GF-D8 (cell line): ENCODE data around the gene ANKZF1.

Experiments used
- DNase-seq: peaks from one replicate; lab custom pipeline; 2025; lab: John Stamatoyannopoulos, UW

Gene ANKZF1

GRCh38 chr2:219207884-219208740 lies 21.5 kb upstream of the ANKZF1 start:
- DNase-seq, result no peak

GRCh38 chr2:219209236-219210195 lies 20.1 kb upstream of the ANKZF1 start:
- peak; percentile 60 for DNase-seq

DNA sequence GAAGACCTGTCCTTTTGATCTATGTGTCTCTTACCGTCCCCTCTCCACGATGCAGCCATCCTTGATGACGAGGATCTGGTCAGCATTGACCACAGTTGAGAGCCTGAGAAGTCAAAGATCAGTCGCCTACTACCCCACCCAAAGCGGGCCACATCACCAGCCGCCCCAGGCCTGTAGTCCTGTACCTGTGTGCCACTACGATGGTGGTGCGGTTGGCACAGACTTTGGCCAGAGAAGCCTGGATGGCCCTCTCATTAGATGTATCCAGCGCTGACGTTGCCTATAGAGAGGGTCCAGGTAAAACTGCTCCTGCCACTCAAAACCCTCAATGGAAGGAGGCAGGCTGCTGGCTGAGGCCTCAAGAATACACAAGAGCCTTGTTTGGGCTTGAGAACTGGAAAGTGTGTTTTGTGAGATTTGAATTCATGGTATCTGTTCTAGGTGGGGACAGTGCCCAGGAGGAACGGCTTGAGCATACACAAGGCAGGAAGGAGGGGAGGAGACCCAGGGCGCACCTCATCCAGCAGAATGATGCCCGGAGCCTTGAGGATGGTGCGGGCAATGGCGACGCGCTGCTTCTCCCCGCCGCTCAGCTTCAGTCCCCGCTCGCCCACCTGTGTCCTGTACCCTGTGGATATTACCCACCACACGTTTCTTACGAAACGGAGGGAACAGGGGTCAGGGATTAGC lies 19.3 kb upstream of the ANKZF1 start:
- DNase-seq, result no peak

- no peak for DNase-seq
These were observed 18.7 kb upstream of the ANKZF1 start for GRCh38 chr2:219210886-219211362.

DNA sequence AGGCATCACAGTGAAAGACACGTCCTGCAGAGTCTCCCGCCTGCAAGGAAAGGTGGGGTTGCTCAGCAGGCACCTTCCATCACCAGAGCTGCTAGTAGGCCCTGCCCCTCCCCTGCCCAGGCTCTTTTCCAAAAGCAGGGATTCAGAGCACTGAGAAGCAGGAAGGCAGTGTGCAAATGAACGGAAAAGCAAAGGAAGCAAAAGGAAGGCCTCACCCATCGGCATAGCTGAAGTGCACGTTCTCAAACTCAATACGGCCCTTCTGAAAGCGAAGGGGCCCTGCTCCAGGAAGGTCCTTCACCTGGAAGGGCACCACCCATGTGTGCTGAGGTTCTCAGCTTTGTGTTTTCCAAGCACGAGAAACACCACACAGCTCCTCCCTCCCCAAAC lies 16.6 kb upstream of the ANKZF1 start:
- no peak for DNase-seq

- no peak for DNase-seq
These were observed 16.0 kb upstream of the ANKZF1 start for GRCh38 chr2:219213486-219214071.

- DNase-seq, result no peak
These were observed 15.5 kb upstream of the ANKZF1 start for GRCh38 chr2:219214141-219214540.

DNA sequence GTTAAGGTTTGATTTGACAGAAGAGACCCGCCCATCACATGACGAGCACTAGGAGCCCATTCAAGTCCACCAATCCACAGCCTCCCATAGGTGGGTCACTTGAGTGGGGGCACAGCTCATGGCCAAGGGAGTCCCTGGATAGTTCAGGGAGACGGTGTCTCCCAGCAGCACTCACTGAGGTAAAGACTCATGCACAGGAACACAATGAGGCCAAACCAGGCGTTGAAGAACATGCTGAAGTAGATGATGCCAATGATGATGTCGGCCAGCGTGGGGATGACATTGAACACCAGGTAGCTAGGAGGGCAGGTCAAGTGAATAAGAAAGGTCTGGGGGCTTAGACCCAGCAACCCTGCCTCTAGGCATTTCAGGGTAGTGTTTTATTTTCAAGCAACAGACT lies 14.8 kb upstream of the ANKZF1 start:
- no peak for DNase-seq

DNA sequence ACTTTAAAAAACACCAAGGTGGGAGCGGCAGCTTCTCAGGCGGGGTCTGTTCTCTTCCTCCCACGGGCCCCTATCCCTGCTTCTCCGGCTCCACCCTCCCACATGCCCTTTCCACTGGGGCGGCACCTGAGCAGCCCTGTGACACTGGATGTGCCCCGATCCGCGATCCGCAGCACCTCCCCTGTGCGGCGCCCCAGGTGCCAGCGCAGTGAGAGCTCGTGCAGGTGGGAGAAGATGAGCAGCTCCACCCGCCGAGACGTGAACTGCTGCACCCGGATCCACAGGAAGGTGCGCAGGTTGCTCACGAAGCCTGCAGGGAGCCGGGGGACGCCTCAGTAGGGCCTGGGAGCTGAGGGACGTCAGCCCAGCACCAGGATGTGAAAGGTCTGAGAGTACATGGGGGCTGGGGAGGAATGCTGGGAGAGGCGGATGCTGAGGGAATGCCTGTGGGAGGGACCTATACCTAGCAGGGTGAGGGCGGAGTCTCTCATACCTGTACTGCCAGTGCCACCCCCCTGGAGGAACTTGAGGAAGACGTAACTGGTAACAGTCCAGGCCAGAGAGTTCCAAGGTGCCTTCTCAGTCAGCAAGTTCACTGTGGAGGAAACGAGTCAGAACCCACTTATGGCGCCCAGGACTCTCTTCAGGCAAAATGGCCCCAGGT lies 13.6 kb upstream of the ANKZF1 start:
- no peak for DNase-seq

DNA sequence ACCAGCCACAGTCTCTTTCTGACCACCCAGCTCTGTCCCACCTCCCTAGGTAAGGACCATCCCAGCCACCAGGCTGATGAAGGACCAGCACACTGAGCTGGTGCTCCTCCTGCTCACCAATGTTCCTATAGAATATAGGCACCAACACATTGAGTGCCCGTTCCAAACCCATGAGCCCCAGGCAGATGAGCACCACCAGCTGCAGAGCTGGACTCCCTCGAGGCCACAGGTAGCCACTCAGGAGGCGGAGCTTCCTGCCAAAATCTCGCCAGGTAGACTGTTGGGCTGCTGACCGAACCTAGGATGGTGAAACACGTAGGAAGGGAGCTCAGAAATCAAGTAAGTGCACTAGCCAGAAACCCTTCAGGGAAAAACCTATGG lies 13.1 kb upstream of the ANKZF1 start:
- no peak for DNase-seq

DNA sequence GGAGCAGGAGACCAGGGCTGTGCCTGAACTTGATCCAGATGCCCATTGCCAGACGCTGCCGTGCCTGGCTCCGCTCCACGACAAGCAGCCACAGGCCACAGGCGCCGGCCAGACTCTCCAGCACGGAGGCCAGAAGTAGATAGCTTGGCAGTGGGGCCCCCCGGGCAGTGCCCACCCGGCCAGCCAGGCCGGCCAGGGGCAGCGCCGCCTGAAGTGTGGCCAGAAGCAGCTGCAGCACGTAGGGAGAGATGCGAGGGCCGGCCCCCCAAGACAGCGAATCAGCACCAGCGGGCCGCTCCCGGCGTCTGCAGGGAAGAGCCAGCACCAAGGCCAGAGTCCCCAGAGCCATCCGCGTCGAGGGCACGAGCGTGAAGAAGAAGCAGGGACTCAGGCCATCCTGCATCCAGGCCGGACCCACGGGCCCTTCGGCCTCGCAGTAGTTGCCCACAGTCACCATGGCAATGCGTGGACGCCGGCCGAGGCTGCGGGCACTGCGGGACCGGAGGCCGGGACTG lies 11.3 kb upstream of the ANKZF1 start:
- DNase-seq, result no peak

DNA sequence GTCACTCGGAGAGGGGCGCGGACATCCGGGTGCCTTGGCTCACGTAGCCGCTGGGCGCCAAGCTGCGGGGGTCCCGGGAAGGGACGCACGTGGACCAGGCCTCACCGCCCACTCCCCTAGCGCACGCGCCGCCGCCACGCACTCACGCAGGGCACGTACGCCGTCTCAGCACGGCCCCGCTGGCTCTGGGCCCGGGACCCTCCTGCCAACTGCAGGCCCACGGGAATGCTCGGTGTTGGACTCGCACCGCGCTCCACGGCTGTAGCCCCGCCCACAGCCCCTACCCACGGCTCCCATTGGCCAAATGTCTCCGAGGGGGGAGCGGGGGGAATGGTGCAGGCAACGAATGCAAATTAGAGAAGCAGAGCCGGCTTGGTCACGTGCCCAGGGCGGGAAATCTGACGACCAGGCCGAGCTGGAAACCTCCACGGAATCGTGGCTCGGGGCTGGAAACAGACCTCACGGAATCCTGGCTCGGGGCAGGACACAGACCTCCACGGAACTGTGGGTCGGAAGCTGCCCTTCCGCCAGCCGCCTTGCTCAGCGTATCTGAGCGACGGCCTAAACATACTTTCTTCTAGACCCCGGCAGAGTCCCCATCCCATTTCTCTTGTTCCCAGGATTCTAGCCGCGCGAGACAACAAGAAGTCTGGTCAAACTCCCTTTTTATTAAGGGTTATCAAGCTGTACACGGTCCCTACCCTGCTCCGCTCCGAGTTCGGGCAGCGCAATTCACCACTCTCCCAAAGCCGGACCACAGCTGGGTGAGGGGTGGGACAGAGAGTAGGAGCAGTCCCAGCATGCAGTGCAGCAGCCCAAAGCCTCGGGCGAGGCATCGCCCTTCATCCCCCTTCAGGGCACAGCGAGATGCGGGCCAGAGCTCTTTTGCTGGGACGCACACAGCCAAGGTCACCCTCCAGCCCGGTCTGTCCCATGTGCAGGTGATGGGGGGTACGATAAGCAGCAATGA lies 10.6 kb upstream of the ANKZF1 start, which contains the start of gene ABCB6:
Gene ABCB6 (minus strand): TSS at position 227 of the 970 bp plus-strand sequence. CDS start 285 bp downstream, outside the sequence.
- no peak for DNase-seq

GRCh38 chr2:219219784-219220532 lies 9.6 kb upstream of the ANKZF1 start:
- DNase-seq, result no peak

- DNase-seq, result no peak
These were observed 8.8 kb upstream of the ANKZF1 start for GRCh38 chr2:219220652-219221402.

- DNase-seq, result no peak
These were observed 7.6 kb upstream of the ANKZF1 start for GRCh38 chr2:219221957-219222518.

GRCh38 chr2:219223831-219224610 lies 5.6 kb upstream of the ANKZF1 start:
- no peak for DNase-seq

GRCh38 chr2:219225350-219225749 lies 4.3 kb upstream of the ANKZF1 start:
- peak; percentile 84 for DNase-seq
